Kidney epithelial cell (primary cell): ENCODE data around the gene SYNE1. TPM values are rescaled to one million over a fixed set of nuclear protein-coding genes. Genes with fewer than 3 reads are reported as not detected.

ENCODE experiments used
- DNase-seq: peaks from one replicate; pipeline ENCODE4 v3.0.0-alpha.2; 2010; ENCODE audit warnings: low read depth
- H3K27me3 ChIP-seq: 2 replicates; pipeline ENCODE4 v1.6.0; 2011; ENCODE audit warnings: low read length; ENCODE audit not compliant: control insufficient read depth, insufficient read depth
- H3K36me3 ChIP-seq: 2 replicates; pipeline ENCODE4 v1.5.1; 2011; ENCODE audit warnings: low read length; ENCODE audit not compliant: control insufficient read depth, insufficient read depth
- H3K4me3 ChIP-seq: 2 replicates; pipeline ENCODE4 v1.5.1; 2011; ENCODE audit warnings: low read depth, mild to moderate bottlenecking, control low read depth, low read length
- CTCF ChIP-seq: IDR thresholded peaks from 2 replicates; pipeline ENCODE4 v1.5.1; 2011; ENCODE audit warnings: mild to moderate bottlenecking, moderate library complexity, low read length, control low read depth, inconsistent platforms; ENCODE audit not compliant: insufficient read depth, poor library complexity, severe bottlenecking
- total RNA-seq: library from RNA; depleted of rRNA; stranded (reverse); fragments of >200 nt; gene quantifications from 2 replicates; pipeline ENCODE4 v1.2.3, GENCODE V29; 2015

Gene SYNE1
- total RNA-seq, 1 donor from 2014 or later: 43.1 TPM

GRCh38 chr6:152272486-152272885 lies 364.7 kb downstream of the SYNE1 start:
- TF ChIP-seq CTCF: no peak
- no peak overlapping the region for H3K4me3 ChIP-seq
- no peaks in the 10 kb centered on the region for H3K27me3 ChIP-seq
- DNase-seq: no peak
- H3K36me3 ChIP-seq: no peaks in the 10 kb centered on the region

- no peak overlapping the region for H3K4me3 ChIP-seq
- TF ChIP-seq CTCF: no peak
- DNase-seq: no peak
- no peaks in the 10 kb centered on the region for H3K27me3 ChIP-seq
- H3K36me3 ChIP-seq: no peaks in the 10 kb centered on the region
Observed at GRCh38 chr6:152271776-152272464, 365.2 kb downstream of the SYNE1 start.

GRCh38 chr6:152270301-152270925 lies 366.7 kb downstream of the SYNE1 start:
- TF ChIP-seq CTCF: no peak
- Histone ChIP-seq H3K27me3 (no peaks in the 10 kb centered on the region), H3K36me3 (no peaks in the 10 kb centered on the region), H3K4me3 (no peak overlapping the region)
- DNase-seq: no peak

GRCh38 chr6:152268846-152269442 lies 368.2 kb downstream of the SYNE1 start:
- no peak for TF ChIP-seq CTCF
- no peak for DNase-seq
- H3K36me3 ChIP-seq: no peaks in the 10 kb centered on the region
- no peaks in the 10 kb centered on the region for H3K27me3 ChIP-seq
- no peak overlapping the region for H3K4me3 ChIP-seq

- Histone ChIP-seq H3K36me3 (no peaks in the 10 kb centered on the region), H3K27me3 (no peaks in the 10 kb centered on the region), H3K4me3 (no peak overlapping the region)
- TF ChIP-seq CTCF: peak; percentile 43
- DNase-seq: no peak
Observed at GRCh38 chr6:152267967-152268845, 369.0 kb downstream of the SYNE1 start.
